HepG2 (cell line): Measurements from ENCODE around the gene GALNT8. TPM values are rescaled to one million over a fixed set of nuclear protein-coding genes. Genes with fewer than 3 reads are reported as not detected.

Source experiments
- BCL6 ChIP-seq: IDR thresholded peaks from 2 replicates; pipeline ENCODE4 v1.6.1; 2016; ENCODE audit warnings: missing genetic modification reagents, missing compliant biosample characterization
- FOXA1 ChIP-seq, 2 experiments: fragments of 450-650 bp in 1 of 2; sonication (generic) in 1 of 2; formaldehyde crosslinking in 1 of 2; IDR thresholded peaks; 2 replicates each; pipeline versions ENCODE4 v1.4.0 to v1.6.1; 2016 to 2020; ENCODE audit warnings: missing genetic modification reagents in 1 of 2
- HNRNPUL1 ChIP-seq: fragments of 200-400 bp; formaldehyde crosslinking; IDR thresholded peaks from 2 replicates; pipeline ENCODE4 v1.6.1; 2017; ENCODE audit warnings: low read depth, mild to moderate bottlenecking, low read length, moderate library complexity
- KLF13 ChIP-seq: sonication (generic); formaldehyde crosslinking; IDR thresholded peaks from 2 replicates; pipeline ENCODE4 v1.4.0; 2020; ENCODE audit warnings: mild to moderate bottlenecking, missing genetic modification reagents
- MAFG ChIP-seq: sonication (generic); formaldehyde crosslinking; IDR thresholded peaks from 2 replicates; pipeline ENCODE4 v1.5.1; 2020; ENCODE audit warnings: mild to moderate bottlenecking, missing genetic modification reagents
- ZNF331 ChIP-seq: sonication (generic); formaldehyde crosslinking; IDR thresholded peaks from 2 replicates; pipeline ENCODE4 v1.4.0; 2020; ENCODE audit warnings: missing genetic modification reagents
- ZNF703 ChIP-seq: sonication (generic); formaldehyde crosslinking; IDR thresholded peaks from 2 replicates; pipeline ENCODE4 v1.5.1; 2020; ENCODE audit warnings: missing genetic modification reagents, mild to moderate bottlenecking, moderate library complexity, borderline replicate concordance
- polyA plus RNA-seq, 8 experiments: library from polyadenylated mRNA; depleted of rRNA in 3 of 8; stranded (reverse) in 7 of 8; unstranded in 1 of 8; fragments of >200 nt; fragmentation: Illumina TruSeq in 4 of 8; extraction: Trizol in 4 of 8; gene quantifications; 2 replicates each; pipeline versions ENCODE4 v1.2.1 to v1.2.3, GENCODE V29; 2011 to 2016; ENCODE audit warnings: low read depth in 4 of 8, missing spikeins in 1 of 8, mixed read lengths in 1 of 8; ENCODE audit not compliant: insufficient read depth in 1 of 8
- total RNA-seq, 5 experiments: library from RNA; depleted of rRNA; stranded (reverse); fragments of >200 nt; fragmentation: Illumina TruSeq; extraction: Trizol; gene quantifications; 2 replicates each; pipeline ENCODE4 v1.2.3, GENCODE V29; 2016; ENCODE audit warnings: low read depth in 1 of 5
- TF ChIP-seq, protein P1 (sequence below): sonication (generic); formaldehyde crosslinking; IDR thresholded peaks from 2 replicates; pipeline ENCODE4 v1.5.0; 2020; ENCODE audit warnings: missing genetic modification reagents
- TF ChIP-seq, protein P2 (sequence below): sonication (generic); formaldehyde crosslinking; IDR thresholded peaks from 2 replicates; pipeline ENCODE4 v1.5.1; 2020; ENCODE audit warnings: mild to moderate bottlenecking, missing genetic modification reagents, borderline replicate concordance
- TF ChIP-seq, protein P3 (sequence below): IDR thresholded peaks from 2 replicates; pipeline ENCODE4 v1.6.1; 2012; ENCODE audit warnings: low read depth, low read length, improper control_type of control experiment

The GALNT8 gene
- total and polyA plus RNA-seq, 2 of the 13 experiments (the other 11 are each of a cell fraction or from before 2014, with no cell fraction given), result 0.45 TPM; not detected in 1

DNA sequence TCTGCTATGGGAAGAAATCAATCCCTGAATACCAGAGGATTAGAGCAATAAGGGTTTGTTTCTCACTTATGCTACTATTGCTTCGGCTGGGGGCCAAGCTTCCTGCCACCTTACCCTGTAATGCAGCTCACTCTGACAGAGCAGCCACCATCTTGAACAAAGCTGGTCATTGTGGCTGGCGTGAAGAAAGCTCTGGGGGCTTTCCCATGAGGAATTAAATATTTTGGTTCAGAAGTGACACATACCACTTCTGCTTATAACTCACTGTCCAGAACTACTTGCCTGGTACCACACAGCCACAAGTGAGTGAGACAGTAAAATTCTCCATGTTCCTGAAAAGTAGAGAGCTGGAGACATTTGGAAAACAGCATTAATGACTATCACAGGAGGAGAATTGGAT, 82.6 kb downstream of the GALNT8 start (continued):
- TF ChIP-seq, protein P1, sequence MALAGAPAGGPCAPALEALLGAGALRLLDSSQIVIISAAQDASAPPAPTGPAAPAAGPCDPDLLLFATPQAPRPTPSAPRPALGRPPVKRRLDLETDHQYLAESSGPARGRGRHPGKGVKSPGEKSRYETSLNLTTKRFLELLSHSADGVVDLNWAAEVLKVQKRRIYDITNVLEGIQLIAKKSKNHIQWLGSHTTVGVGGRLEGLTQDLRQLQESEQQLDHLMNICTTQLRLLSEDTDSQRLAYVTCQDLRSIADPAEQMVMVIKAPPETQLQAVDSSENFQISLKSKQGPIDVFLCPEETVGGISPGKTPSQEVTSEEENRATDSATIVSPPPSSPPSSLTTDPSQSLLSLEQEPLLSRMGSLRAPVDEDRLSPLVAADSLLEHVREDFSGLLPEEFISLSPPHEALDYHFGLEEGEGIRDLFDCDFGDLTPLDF (CRISPR knock-in tag), result no peak
- no peak for TF ChIP-seq KLF13 (CRISPR knock-in tag)
- no peak for TF ChIP-seq HNRNPUL1
- TF ChIP-seq ZNF331, result no peak
- TF ChIP-seq ZNF703, result no peak
- no peak for TF ChIP-seq FOXA1 (IDR thresholded peaks at IDR 0.05)
- no peak for TF ChIP-seq FOXA1 (CRISPR knock-in tag; IDR thresholded peaks at IDR 0.05)
- TF ChIP-seq, protein P2, sequence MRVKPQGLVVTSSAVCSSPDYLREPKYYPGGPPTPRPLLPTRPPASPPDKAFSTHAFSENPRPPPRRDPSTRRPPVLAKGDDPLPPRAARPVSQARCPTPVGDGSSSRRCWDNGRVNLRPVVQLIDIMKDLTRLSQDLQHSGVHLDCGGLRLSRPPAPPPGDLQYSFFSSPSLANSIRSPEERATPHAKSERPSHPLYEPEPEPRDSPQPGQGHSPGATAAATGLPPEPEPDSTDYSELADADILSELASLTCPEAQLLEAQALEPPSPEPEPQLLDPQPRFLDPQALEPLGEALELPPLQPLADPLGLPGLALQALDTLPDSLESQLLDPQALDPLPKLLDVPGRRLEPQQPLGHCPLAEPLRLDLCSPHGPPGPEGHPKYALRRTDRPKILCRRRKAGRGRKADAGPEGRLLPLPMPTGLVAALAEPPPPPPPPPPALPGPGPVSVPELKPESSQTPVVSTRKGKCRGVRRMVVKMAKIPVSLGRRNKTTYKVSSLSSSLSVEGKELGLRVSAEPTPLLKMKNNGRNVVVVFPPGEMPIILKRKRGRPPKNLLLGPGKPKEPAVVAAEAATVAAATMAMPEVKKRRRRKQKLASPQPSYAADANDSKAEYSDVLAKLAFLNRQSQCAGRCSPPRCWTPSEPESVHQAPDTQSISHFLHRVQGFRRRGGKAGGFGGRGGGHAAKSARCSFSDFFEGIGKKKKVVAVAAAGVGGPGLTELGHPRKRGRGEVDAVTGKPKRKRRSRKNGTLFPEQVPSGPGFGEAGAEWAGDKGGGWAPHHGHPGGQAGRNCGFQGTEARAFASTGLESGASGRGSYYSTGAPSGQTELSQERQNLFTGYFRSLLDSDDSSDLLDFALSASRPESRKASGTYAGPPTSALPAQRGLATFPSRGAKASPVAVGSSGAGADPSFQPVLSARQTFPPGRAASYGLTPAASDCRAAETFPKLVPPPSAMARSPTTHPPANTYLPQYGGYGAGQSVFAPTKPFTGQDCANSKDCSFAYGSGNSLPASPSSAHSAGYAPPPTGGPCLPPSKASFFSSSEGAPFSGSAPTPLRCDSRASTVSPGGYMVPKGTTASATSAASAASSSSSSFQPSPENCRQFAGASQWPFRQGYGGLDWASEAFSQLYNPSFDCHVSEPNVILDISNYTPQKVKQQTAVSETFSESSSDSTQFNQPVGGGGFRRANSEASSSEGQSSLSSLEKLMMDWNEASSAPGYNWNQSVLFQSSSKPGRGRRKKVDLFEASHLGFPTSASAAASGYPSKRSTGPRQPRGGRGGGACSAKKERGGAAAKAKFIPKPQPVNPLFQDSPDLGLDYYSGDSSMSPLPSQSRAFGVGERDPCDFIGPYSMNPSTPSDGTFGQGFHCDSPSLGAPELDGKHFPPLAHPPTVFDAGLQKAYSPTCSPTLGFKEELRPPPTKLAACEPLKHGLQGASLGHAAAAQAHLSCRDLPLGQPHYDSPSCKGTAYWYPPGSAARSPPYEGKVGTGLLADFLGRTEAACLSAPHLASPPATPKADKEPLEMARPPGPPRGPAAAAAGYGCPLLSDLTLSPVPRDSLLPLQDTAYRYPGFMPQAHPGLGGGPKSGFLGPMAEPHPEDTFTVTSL (CRISPR knock-in tag), result no peak
- TF ChIP-seq, protein P3, sequence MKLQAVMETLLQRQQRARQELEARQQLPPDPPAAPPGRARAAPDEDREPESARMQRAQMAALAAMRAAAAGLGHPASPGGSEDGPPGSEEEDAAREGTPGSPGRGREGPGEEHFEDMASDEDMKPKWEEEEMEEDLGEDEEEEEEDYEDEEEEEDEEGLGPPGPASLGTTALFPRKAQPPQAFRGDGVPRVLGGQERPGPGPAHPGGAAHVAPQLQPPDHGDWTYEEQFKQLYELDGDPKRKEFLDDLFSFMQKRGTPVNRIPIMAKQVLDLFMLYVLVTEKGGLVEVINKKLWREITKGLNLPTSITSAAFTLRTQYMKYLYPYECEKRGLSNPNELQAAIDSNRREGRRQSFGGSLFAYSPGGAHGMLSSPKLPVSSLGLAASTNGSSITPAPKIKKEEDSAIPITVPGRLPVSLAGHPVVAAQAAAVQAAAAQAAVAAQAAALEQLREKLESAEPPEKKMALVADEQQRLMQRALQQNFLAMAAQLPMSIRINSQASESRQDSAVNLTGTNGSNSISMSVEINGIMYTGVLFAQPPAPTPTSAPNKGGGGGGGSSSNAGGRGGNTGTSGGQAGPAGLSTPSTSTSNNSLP, result no peak
- no peak for TF ChIP-seq MAFG (CRISPR knock-in tag)
- TF ChIP-seq BCL6, result no peak
